Esophagus squamous epithelium (tissue), 4 donors: ENCODE results near the gene COLQ.

Source experiments
- CTCF ChIP-seq, 6 experiments: fragments of 450-650 bp in 4 of 6; fragments of 200-600 bp in 2 of 6; sonication (generic) in 2 of 6; IDR thresholded peaks; one replicate each; pipeline ENCODE4 v1.5.1; 2016 to 2019; ENCODE audit warnings: antibody characterized with exemption in 6 of 6, mild to moderate bottlenecking in 4 of 6, moderate library complexity in 4 of 6
- POLR2A ChIP-seq, 4 donors: fragments of 450-650 bp; IDR thresholded peaks; one replicate each; pipeline ENCODE4 v1.6.1; 2017; ENCODE audit warnings: antibody characterized with exemption in 4 of 4, mild to moderate bottlenecking in 4 of 4, moderate library complexity in 3 of 4

- TF ChIP-seq CTCF (IDR thresholded peaks at IDR 0.05) (no peak), POLR2A (IDR thresholded peaks at IDR 0.05) (no peak)
Measured at GRCh38 chr3:15470261-15470660, 51.2 kb downstream of the COLQ start.
